HG03575 (cell line): ENCODE results near the gene PTPRM.

Source experiments
- ATAC-seq: cut with Tn5 transposase; IDR thresholded peaks from one replicate; pipeline ENCODE4 v1.9.1; 2021; ENCODE audit not compliant: unreplicated experiment, insufficient number of reproducible peaks, low FRiP score; ENCODE audit errors: extremely low read depth

Gene PTPRM

GRCh38 chr18:7812431-7813063, 245.4 kb downstream of the PTPRM start:
- no peak for ATAC-seq

GRCh38 chr18:7813131-7813530, 246.0 kb downstream of the PTPRM start:
- ATAC-seq = no peak

GRCh38 chr18:7814754-7815315, 247.7 kb downstream of the PTPRM start:
- no peak for ATAC-seq

- ATAC-seq = no peak
Measured at GRCh38 chr18:7815787-7816186, 248.7 kb downstream of the PTPRM start.

GRCh38 chr18:7817575-7818230, 250.6 kb downstream of the PTPRM start:
- ATAC-seq = no peak

GRCh38 chr18:7821784-7822183, 254.7 kb downstream of the PTPRM start:
- ATAC-seq = no peak

GRCh38 chr18:7822435-7823331, 255.6 kb downstream of the PTPRM start:
- no peak for ATAC-seq

GRCh38 chr18:7824970-7825369, 257.9 kb downstream of the PTPRM start:
- ATAC-seq = no peak

- ATAC-seq = no peak
Measured at GRCh38 chr18:7830468-7830867, 263.4 kb downstream of the PTPRM start.

- ATAC-seq = no peak
Measured at GRCh38 chr18:7839548-7839947, 272.4 kb downstream of the PTPRM start.

- ATAC-seq = no peak
Measured at GRCh38 chr18:7840411-7840810, 273.3 kb downstream of the PTPRM start.

- ATAC-seq = no peak
Measured at GRCh38 chr18:7844017-7844416, 276.9 kb downstream of the PTPRM start.

- ATAC-seq = no peak
Measured at GRCh38 chr18:7844418-7844817, 277.3 kb downstream of the PTPRM start.

- ATAC-seq = no peak
Measured at GRCh38 chr18:7846335-7846734, 279.2 kb downstream of the PTPRM start.

GRCh38 chr18:7847357-7848053, 280.4 kb downstream of the PTPRM start:
- ATAC-seq = no peak

GRCh38 chr18:7848054-7848412, 280.9 kb downstream of the PTPRM start:
- ATAC-seq = no peak

GRCh38 chr18:7850446-7850845, 283.3 kb downstream of the PTPRM start:
- ATAC-seq = no peak

GRCh38 chr18:7855028-7855427, 287.9 kb downstream of the PTPRM start:
- ATAC-seq = no peak

GRCh38 chr18:7855671-7856070, 288.6 kb downstream of the PTPRM start:
- no peak for ATAC-seq
